ENCODE results near the gene KLHL22. TPM values are rescaled to one million over a fixed set of nuclear protein-coding genes. Genes with fewer than 3 reads are reported as not detected.

Gene KLHL22
- total and polyA plus RNA-seq, 2 of the 8 experiments (the other 6 are each of a cell fraction or from before 2014, with no cell fraction given), result 9.4 to 16.2 TPM

- Histone ChIP-seq H4K91ac (replicated peaks; ENCODE audit: insufficient read length, low read length) (no peak overlapping the region), H2AFZ (ENCODE audit: low read length) (no peak overlapping the region), H3K4me3 (ENCODE audit: extremely low read depth in 1 of 4, insufficient read depth in 2 of 4, low read depth in 3 of 4, low read length in 4 of 4) (no peak overlapping the region), H3K14ac (ENCODE audit: insufficient read length) (no peak overlapping the region), H4K20me1 (replicated peaks in 1 of 2; ENCODE audit: control insufficient read depth in 1 of 2, insufficient read depth in 2 of 2, low read length in 2 of 2) (peaks cover 0 to 2% of the 10 kb centered on the region in 2 experiments), H2BK12ac (ENCODE audit: low read depth, low read length) (no peak overlapping the region), H3K56ac (replicated peaks; ENCODE audit: insufficient read length, low read depth, low read length) (no peak overlapping the region), H3K79me1 (ENCODE audit: low read depth, low read length) (no peaks in the 10 kb centered on the region), H2BK20ac (ENCODE audit: low read length) (no peak overlapping the region), H3K4me2 (ENCODE audit: insufficient read depth in 1 of 2, low read depth in 2 of 2, low read length in 2 of 2) (no peak overlapping the region), H2BK120ac (replicated peaks; ENCODE audit: low read depth, low read length) (no peak overlapping the region), H3K27ac (ENCODE audit: low read depth, low read length) (no peak overlapping the region), H4K8ac (ENCODE audit: extremely low read depth, insufficient read depth, low read length) (no peak overlapping the region), H3K23ac (ENCODE audit: insufficient read length) (no peak overlapping the region), H2BK15ac (ENCODE audit: low read length) (no peak overlapping the region), H2AK5ac (ENCODE audit: low read depth, low read length) (no peak overlapping the region), H4K5ac (ENCODE audit: insufficient read length, low read depth, low read length) (no peak overlapping the region), H3K4ac (replicated peaks; ENCODE audit: insufficient read length, low read depth, low read length) (no peak overlapping the region), H3K27me3 (replicated peaks in 1 of 4; ENCODE audit: control insufficient read depth in 3 of 4, extremely low read depth in 1 of 4, insufficient read depth in 3 of 4, low read length in 3 of 4) (no peaks in the 10 kb centered on the region), H3K79me2 (ENCODE audit: control insufficient read depth in 1 of 2, insufficient read depth in 2 of 2, low read length in 2 of 2) (no peaks in the 10 kb centered on the region), H2BK5ac (ENCODE audit: low read depth, low read length) (no peak overlapping the region; the same call in 1 of the 2 replicates), H3K9ac (replicated peaks in 1 of 4; ENCODE audit: extremely low read depth in 1 of 4, low read depth in 3 of 4, low read length in 3 of 4) (no peak overlapping the region), H3K18ac (ENCODE audit: extremely low read depth, low read length) (no peak overlapping the region), H3K23me2 (ENCODE audit: low read depth, low read length) (no peaks in the 10 kb centered on the region), H3K9me3 (ENCODE audit: insufficient read depth in 2 of 2, low read depth in 1 of 2, low read length in 1 of 2) (no peaks in the 10 kb centered on the region), H3K36me3 (ENCODE audit: control insufficient read depth in 2 of 4, insufficient read depth in 4 of 4, low read length in 3 of 4) (peaks cover 0 to 5% (median 0%) of the 10 kb centered on the region in 4 experiments; a peak in 1 of 8 replicates), H3K4me1 (replicated peaks in 1 of 4; ENCODE audit: control insufficient read depth in 3 of 4, insufficient read depth in 4 of 4, low read length in 3 of 4) (no peaks in the 10 kb centered on the region)
- POLR2A ChIA-PET (ENCODE audit: partially characterized antibody), result interaction anchor here (1.1 to 2.0 kb wide), 2 partner anchors 23 to 54 kb away, joined by 3 to 4 read pairs; no protein-coding TSS in a partner anchor
- FAIRE-seq (no peak), DNase-seq (ENCODE audit: low read depth in 1 of 2, low spot score in 2 of 2) (no peak)
- CTCF ChIA-PET (ENCODE audit: partially characterized antibody), result interaction anchor here (0.9 to 2.8 kb wide), 4 partner anchors 9 to 60 kb away, joined by 3 to 12 read pairs (median 6); no protein-coding TSS in a partner anchor
- 86% methylated on average over 11 of the region's 11 CpGs; no CpG with 5 or more reads in 1 of the 2 experiments for WGBS, 2 experiments (ENCODE audit: extremely low coverage in 1 of 2, insufficient coverage in 1 of 2, insufficient read length in 1 of 2, insufficient replicate concordance in 2 of 2, low coverage in 1 of 2, low lambda C conversion rate in 2 of 2, missing lambda C conversion rate in 1 of 2)
- TF ChIP-seq TAF7 (optimal IDR thresholded peaks at IDR 0.05; ENCODE audit: borderline replicate concordance, low read depth, low read length) (no peak), SP1 (IDR thresholded peaks at IDR 0.05; ENCODE audit: low read depth, low read length) (no peak), POLR2A (IDR thresholded peaks at IDR 0.05; ENCODE audit: control extremely low read depth in 1 of 2, low read depth in 2 of 2, low read length in 2 of 2) (no peak), SUZ12 (IDR thresholded peaks at IDR 0.05; ENCODE audit: low read length) (no peak), MAFK (IDR thresholded peaks at IDR 0.05; ENCODE audit: low read depth, low read length) (no peak), ATF2 (IDR thresholded peaks at IDR 0.05; ENCODE audit: low read length) (no peak), KDM4A (IDR thresholded peaks at IDR 0.05; ENCODE audit: low read depth, low read length, severe bottlenecking) (no peak), EZH2 (IDR thresholded peaks at IDR 0.05; ENCODE audit: low read depth, low read length, severe bottlenecking) (no peak), SAP30 (IDR thresholded peaks at IDR 0.05; ENCODE audit: insufficient read depth, insufficient replicate concordance, low read length) (no peak), CTBP2 (IDR thresholded peaks at IDR 0.05; ENCODE audit: borderline replicate concordance, insufficient read depth, insufficient read length, low read length) (no peak), SP4 (IDR thresholded peaks at IDR 0.05; ENCODE audit: low read length) (no peak), NANOG (IDR thresholded peaks at IDR 0.05; ENCODE audit: insufficient read depth, low read depth, low read length, poor library complexity, severe bottlenecking) (no peak)
Observed at GRCh38 chr22:20464096-20464614, 31.4 kb downstream of the KLHL22 start.

All from H1 (cell line).